NB4 (cell line): ENCODE results near the gene CCDC97.

ENCODE experiments used
- CTCF ChIP-seq: IDR thresholded peaks from one replicate; pipeline ENCODE4 v1.5.1; 2012; ENCODE audit warnings: low read depth, low read length
- MAX ChIP-seq: IDR thresholded peaks from 2 replicates; pipeline ENCODE4 v1.6.1; 2011; ENCODE audit warnings: low read depth, low read length
- MYC ChIP-seq: IDR thresholded peaks from 2 replicates; pipeline ENCODE4 v1.6.1; 2011; ENCODE audit warnings: low read depth, low read length
- POLR2A ChIP-seq: IDR thresholded peaks from 2 replicates; pipeline ENCODE4 v1.6.1; 2011; ENCODE audit warnings: mild to moderate bottlenecking; ENCODE audit not compliant: insufficient read length; ENCODE audit errors: extremely low read depth

GRCh38 chr19:41322451-41322850 is 12.5 kb downstream of the CCDC97 start:
- TF ChIP-seq CTCF: no peak
- TF ChIP-seq POLR2A: no peak
- TF ChIP-seq MAX: no peak
- TF ChIP-seq MYC: no peak
